ENCODE data around the gene TJP3.
A peak's percentile ranks its signal among the peaks of the same experiment; 100 is the strongest.
"Not testable (repeated sequence)": the region's sequence is repeated elsewhere in the genome, so short reads cannot be mapped to it uniquely, and the experiment has no call there.

Gene TJP3

DNA sequence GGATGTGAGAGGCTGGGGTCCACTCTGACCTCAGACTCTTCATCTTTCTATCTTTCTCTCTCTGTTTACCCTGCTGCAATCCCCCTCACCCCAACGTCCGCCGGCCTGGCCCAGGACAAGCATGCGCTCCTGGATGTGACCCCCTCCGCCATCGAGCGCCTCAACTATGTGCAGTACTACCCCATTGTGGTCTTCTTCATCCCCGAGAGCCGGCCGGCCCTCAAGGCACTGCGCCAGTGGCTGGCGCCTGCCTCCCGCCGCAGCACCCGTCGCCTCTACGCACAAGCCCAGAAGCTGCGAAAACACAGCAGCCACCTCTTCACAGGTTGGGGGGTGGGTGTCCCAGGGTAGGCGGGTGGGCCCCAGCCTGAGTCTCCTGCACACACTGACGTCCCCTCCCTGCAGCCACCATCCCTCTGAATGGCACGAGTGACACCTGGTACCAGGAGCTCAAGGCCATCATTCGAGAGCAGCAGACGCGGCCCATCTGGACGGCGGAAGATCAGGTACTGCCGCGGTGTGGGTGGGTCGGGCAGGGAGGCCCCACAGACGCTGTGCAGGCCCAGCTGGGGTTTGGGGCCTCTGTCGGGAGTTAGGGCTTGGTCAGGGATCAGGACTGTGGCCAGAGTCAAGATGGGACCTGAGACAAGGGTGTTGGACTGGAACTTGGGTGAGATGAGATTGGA, 38.3 kb downstream of the TJP3 start:
- no peak for DNase-seq

DNA sequence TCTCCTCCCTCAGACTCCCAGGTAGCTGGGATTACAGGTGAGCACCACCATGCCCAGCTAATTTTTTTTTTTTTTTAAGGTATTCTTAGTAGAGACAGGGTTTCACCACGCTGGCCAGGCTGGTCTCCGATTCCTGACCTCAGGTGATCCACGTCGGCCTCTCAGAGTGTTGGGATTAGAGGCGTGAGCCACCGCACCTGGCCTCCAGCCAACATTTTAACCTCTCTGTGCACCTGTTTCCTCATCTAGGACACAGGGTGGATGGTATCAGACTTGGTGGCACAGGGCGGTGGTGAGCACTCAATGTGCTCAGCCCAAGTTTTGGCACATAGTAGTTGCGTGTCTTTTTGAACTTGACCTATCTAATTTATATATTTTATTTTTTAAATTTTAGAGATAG, 40.8 kb downstream of the TJP3 start:
- DNase-seq, result no peak

DNA sequence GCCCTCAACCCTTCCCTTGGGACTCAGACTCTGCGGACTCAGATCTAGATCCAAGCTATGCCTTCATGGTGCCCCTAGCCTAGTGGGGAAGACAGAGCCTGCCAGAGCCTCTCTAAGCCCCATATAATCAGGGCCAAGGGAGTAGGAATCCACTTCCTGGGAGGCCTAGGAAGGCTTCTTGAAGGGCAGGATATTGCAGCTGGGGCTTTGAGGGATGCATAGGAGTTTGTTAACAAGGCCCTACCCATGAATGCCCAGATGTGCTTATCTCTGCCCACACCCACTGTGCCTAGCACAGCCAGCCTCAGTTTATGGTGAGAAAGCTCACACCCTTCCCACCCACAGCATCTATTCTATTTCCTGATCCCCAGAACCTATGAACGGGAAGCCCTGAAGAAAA, 42.0 kb downstream of the TJP3 start:
- no peak for DNase-seq

DNA sequence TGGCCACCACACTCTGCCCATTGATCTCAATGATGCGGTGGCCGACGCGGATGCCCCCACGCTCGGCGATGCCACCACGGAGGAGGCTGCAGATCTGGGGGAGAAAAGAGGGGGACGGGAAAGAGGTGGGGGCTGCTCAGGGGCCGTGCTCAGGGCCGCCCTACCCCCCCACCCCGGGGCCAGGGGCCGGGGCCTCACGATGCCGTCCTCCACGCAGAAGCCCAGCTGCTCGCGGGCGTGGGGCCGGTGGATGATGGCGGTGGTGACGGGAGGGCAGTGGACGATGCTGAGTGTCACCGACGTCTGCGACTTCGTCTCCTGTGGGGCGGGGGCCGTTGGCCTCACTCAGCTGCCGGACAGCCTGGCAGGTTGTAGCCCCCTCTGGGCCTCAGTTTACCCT, 43.1 kb downstream of the TJP3 start:
- no peak for DNase-seq

DNA sequence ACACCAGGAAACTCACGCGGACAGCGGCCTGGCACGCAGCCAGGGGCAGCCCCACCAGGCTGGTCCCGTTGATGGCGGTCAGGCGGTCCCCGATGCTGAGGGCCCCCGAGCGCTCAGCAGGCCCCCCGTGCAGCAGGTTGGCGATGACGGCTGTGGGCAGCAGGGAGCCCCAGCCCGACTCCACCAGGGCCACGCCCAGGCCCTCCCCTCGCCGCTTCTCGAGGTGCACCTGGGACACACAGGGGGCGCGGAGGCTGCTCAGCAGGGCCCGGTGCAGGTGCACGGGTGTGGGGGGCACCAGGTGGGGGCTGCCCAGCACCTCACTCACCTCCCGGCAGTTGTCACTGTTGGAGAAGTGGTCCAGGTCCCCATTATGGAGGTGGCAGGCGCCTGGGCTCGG, 44.3 kb downstream of the TJP3 start:
- no peak for DNase-seq

DNA sequence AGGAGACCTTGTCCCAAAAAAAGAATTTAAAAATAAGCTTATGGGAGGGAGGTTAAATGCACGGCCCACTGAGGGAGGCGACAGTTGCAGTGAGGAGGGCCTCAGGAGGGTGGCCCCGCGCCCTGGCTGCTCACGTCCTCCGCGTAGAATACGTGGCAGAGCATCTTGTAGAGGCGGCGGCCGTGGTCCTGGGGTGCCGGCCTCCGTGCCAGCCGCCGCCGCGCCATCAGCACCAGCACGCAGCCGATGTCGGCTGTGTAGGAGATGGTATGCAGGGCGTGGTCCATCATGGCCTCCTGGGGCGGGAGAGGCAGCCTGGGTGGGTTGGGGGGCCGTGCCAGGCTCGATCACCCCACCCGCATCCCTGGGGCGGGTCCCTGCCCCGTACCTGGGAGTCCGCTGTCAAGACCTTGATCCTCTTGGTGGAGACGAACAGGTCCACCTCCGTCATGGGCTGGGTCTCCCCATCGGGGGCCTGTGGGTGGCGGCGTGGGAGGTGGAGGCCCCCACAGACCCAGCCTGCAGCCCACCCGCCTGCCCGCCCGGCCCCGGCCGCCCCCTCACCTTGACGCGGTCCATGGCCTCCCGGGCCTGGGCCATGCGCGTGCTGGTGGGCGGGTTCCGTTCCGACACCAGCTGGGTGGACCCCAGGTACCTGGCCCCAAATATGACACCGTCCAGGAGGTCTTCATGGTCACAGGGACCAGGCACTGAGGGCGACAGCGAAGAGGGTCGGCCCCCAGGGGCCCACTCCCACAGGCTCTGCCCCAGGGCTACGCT, 45.6 kb downstream of the TJP3 start:
- DNase-seq, result no peak

DNA sequence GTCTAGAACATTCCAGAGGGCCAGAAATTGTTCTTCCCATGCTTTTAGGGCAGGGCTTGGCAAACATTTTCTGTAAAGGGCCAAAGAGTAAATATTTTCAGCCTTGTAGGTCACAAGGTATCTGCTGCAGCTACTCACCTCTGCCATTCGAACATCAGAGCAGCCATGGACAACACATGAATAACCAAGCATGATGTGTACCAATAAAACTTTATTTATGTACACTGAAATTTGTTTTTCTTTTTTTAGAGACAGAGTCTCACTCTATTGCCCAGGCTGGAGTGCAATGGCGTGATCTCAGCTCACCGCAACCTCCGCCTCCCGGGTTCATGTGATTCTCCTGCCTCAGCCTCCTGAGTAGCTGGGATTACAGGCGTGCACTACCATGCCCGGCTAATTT, 49.5 kb downstream of the TJP3 start:
- DNase-seq, result not testable (repeated sequence)

DNA sequence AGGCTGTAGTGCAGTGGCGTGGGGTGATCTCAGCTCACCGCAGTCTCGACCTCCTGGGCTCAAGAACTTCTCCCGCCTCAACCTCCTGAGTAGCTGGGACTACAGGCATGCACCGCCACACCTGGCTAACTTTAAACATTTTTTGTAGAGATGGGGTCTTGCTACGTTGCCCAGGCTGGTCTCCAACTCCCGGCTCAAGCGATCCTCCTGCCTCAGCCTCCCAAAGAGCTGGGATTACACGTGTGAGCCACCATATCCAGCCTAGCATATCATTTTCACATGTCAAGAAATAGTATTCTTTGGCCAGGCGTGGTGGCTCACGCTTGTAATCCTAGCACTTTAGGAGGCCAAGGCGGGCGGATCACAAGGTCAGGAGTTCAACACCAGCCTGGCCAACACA, 50.1 kb downstream of the TJP3 start:
- not testable (repeated sequence) for DNase-seq

DNA sequence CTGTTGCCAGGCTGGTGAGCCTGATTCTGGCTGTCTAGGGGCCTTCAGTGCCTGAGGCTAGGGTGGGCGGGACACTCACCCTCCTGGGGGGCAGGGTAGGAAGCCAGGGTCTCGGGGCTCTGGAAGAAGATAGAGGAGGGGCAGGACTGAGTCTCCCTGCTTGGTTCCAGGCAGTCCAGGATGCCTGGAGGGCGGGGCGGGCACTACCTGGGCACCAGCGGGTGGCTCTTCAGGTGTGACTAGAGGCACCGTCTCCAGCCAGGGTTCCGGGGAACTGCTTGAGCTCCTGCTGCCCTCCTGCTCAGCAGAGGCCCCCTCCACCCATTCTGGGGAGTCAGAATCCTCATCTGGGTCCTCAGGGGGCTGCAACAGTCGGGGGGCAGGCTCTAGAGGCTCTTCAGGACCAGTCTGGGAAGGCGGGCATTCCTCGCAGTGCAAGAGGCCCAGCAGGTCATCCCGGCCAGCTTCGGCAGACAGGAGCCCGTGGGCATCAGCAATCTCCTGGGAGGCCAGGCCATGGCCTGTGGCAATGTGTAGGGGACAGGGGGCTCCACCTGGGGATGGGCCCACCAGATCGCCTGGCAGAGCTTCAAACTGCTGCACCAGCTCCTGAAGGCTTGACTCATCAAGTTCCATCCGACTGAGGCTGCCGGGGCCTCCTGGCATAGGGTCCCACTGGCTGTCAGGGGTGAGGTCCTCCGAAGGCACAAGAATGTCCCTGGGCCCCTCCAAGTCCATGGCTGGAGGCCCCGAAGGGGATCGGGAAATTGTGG, 51.5 kb downstream of the TJP3 start:
- DNase-seq, result no peak

DNA sequence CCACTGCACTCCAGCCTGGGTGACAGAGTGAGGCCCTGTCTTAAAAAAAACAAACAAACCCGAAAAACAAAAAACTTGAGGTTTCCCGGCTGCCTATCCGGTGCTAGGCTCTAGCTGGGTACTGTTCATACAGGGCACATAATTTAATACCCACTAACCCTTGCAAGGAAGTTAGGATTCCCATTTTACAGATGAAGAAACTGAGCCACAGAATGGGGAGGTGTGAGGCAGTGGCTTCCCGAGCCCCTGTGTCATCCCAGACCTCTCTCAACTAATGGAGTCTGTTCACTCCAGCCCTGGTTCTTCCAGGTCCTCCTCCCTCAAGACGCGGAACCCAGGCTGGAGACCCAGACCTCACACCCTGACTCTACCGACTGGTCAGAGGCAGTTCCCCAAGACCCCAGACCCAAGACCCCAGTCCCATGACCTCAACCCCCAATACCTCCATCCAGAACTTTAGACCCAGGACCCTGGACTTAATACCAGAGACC, 52.7 kb downstream of the TJP3 start:
- DNase-seq, result no peak

DNA sequence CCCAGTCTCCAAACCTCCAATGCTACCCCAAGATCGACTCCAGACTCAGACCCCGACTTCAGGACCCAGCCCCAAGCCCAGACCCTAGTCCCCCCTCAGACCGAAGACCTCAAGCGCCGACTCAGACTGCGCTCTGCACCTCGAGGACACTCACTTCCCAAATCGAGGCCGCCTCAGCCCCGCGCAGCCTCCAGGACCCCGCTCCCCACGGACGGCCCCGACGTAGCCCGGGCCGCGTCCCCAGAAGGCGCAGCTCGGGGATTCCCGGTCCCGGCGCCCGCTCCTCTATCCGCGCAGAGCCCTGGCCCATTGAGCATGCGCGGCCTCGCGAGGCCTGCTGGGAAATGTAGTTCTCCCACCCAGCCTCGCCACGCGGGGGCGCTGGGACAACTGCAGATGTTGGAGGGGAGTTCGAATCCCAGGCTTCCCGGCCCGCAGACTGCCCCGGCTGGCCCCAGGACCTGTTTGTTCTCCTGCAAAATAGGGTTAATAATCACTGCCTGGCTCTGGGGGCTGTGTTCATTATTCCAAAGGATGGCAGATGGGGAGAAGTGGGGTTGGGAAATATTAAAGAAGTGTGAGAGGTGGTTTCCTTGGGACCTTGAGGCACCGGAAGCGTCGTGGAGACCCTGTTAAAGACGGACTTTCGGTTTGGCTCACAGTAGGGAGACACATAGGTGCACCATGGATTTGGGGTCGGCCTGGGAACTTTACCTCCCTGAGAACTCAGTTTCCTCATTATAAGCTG, 53.4 kb downstream of the TJP3 start, which contains the start of gene APBA3:
APBA3 (minus strand) TSS at position 311 of the 748 bp plus-strand sequence. CDS start 1,428 bp downstream, outside the sequence.
- DNase-seq, result peak; percentile 89 to 97

DNA sequence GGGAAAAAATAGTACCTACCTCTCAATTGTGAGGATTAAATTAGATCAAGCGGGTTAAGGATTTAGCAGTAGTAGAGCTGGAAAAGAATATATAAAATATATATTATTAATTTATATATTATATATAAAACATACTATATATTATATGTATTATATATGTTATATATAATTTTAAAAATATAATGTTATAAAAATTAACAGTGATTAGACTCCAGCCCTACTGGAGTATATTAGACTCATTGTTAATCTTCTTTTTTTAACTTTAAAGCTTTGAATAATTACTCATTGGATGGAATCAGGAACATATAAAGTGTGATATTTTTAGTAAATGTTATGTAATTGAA, 53.9 kb downstream of the TJP3 start:
- no peak for DNase-seq

DNA sequence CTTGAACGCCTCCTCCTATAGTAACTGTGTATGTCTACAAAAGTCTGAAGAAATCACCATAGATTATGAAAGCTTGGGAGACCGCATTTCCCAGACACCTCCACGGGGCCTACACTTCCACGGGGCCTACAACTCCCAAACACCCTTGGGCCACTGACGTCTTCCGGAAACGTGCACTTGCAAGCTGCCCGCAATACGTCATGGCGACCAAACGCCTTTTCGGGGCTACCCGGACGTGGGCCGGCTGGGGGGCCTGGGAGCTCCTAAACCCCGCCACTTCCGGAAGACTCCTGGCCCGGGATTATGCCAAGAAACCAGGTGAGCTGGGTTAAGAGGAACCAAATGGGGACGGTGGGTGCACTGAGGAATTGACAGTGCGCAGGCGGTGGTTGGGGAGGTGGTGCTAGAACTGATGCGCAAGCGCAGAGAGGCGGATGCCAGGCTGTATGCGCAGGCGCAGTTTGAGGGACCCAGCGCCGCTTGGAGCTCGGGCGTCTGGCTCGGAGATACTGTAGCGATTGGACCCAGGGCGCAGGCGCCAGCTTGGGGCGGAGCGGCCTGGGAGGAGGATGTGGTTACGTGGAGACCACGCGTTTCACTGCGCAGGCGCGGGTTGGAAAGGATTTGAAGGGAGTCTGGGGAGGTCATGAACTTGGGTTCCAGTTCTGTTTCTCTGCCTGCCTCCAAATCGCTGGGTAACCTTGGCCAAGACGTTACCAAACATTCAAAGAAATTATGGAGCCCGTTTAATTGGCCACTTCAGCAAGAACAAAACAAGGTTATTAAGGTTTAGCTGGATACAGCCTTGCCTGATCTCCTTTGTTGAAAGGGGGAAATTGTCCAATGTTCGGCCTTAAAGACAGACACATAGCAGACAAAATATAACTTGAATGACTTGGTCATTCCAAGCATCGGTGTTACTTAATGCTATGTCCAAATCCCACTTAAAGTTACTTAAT, 54.6 kb downstream of the TJP3 start, which contains the start of gene MRPL54:
MRPL54 (plus strand) TSS at position 182 of the 959 bp plus-strand sequence; CDS start at position 201, 19 bp downstream.
- DNase-seq, result peak; percentile 100

DNA sequence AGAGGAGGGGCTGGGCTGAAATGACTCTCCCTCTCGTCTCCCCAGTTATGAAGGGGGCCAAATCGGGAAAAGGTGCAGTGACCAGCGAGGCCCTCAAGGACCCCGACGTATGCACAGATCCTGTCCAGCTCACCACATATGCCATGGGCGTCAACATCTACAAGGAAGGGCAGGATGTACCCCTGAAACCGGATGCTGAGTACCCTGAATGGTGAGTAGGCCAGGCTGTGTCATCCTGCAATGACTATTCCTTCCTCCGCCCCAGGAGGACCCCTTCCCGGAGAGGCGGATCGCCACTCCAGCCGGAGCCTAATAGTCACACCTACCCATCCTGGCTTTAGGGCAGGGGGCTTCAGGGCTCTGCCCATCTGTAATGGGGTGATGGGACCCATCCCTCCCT, 56.9 kb downstream of the TJP3 start:
- DNase-seq, result no peak

DNA sequence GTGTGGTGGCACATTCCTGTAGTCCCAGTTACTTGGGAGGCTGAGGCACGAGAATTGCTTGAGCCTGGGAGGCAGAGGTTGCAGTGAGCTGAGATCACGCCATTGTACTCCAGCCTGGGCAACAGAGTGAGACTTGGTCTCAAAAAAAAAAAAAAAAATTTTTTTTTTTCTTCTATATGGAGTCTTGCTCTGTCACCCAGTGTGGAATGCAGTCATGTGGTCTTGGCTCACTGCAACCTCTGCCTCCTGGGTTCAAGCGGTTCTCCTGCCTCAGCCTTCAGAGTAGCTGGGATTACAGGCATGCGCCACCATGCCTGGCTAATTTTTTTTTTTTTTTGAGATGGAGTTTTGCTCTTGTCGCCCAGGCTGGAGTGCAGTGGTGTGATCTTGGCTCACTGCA, 57.6 kb downstream of the TJP3 start:
- DNase-seq, result not testable (repeated sequence)

DNA sequence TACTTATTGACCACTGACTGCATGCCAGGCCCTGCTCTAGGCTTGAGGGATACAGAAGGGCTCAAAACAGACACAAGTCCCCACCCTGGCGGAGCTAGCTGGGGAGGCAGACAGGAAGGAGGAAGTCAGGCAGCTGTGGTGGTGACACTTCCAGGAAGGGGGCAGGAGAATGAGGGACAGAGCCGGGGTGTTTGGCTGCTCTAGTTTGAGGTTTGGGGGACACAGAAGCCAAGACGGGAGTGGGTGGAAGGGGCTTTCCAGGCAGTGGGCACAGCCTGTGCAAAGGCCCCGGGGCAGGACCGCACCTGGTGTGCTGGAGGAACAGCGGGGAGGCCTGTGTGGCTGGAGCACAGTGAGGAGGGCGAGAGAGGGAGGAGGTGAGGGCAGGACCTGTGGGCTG, 58.3 kb downstream of the TJP3 start:
- DNase-seq, result no peak

DNA sequence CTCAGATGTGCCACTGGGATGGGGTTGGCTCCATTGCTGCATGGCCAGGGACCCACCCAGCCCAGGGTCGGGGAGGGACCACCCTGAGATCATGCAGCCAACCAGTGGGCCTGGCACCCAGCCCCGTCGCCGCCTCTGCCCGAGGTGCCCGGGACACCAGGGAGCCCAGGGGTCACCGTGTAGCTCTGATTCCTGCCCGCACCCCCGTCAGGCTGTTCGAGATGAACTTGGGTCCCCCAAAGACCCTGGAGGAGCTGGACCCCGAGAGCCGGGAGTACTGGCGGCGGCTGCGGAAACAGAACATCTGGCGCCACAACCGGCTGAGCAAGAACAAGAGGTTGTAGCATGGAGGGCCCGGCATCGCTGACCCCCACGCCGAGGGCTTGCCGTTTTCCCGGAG, 58.9 kb downstream of the TJP3 start:
- no peak for DNase-seq

DNA sequence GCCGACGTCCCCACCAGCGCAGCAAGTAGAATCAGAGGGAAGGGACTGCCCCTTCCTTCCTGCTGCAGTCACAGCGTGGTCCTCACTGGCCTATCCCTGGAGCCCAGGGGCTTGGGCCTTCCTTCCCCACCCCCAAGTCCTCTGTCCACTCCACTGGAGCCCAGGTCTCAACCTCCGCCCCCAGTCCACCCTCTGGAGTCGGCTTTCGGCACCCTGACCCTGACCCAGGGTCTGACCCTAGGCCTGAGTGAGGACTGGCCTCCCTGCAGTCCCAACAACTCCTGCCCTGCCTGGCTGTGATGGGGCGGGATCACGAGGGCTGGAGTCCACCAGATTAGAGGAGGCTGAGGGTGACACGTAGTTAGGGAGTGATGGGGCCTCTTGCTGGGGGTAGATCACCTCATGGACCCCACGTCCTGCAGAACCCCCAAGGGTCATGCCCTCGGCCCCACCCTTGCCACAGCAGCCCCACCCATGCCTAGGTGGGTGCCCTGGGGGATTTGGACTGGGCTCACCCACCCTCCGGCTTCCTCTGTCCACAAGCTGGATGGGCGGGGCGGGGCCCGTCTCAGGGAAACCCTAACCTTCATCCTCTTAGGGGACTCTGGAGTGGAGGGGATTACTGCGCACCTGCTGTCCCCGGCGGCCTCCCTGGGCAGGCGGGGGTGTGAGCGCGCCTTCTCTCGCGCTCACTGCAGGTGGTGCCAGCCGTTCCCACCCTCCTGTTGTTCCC, 60.0 kb downstream of the TJP3 start:
- DNase-seq, result no peak

DNA sequence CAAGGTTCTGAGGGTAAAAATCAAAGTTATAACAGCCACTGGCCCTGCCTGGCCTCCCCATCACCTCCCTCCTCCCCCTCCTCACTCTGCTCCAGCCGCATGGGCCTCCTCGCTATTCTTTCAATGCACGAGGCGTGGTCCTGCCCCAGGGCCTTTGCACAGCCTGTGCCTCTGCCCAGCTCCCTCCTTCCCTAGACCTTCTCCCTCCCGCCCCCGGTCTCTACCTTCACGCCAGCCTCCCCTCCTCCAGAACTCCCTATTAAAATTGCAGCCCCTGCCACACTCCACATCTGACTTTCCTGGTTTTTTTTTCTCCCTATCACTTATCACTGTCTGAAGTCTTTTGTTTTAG, 60.5 kb downstream of the TJP3 start:
- no peak for DNase-seq

DNA sequence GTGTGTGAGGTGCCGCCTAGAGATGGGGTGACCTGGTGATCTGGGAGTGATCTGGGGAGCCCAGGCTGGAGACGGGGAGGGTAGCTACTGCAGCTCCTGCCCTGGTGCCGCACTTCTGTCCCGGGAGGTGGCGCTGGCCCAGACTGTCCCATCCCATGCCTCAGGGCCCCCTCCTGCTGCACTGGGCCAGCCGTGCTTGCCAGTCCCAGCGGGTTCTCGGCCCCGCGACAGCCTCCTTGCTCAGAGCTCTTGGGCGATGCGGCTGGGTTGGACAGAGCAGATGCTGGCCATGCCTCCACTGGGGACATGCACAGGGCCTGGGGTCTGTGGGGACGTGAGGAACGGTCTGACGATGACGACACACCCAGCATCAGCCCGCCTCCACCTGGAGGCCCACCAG, 61.3 kb downstream of the TJP3 start:
- DNase-seq, result no peak
